T-helper 2 cell (primary cell): Measurements from ENCODE around the gene HOXD1.

Experiments
- DNase-seq, 5 experiments: peaks; one replicate each; pipeline versions ENCODE4 v3.0.0 to v3.0.0-alpha.2; 2012 to 2022

The HOXD1 gene

GRCh38 chr2:176184749-176185148 lies 3.7 kb upstream of the HOXD1 start:
- no peak for DNase-seq

DNA sequence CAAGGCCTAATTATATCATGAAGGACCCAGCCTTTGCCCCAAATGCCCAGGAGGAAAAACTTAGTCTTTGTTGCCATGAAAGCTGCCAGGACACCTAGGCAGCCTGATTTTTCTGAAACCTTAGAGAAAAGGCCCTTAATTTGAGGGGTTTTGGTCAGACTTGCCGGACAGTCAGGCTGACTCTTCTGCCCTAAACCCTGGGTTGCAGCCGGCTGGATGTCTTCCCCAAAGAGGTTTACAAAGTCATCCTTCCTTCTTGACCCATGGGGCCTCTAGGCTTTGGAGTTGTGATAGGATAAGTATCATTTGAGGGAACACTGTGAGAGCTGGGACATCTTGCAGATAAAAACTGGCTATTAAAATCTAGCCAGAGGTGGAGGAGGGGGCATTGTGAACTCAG lies 2.4 kb upstream of the HOXD1 start:
- DNase-seq = no peak

DNA sequence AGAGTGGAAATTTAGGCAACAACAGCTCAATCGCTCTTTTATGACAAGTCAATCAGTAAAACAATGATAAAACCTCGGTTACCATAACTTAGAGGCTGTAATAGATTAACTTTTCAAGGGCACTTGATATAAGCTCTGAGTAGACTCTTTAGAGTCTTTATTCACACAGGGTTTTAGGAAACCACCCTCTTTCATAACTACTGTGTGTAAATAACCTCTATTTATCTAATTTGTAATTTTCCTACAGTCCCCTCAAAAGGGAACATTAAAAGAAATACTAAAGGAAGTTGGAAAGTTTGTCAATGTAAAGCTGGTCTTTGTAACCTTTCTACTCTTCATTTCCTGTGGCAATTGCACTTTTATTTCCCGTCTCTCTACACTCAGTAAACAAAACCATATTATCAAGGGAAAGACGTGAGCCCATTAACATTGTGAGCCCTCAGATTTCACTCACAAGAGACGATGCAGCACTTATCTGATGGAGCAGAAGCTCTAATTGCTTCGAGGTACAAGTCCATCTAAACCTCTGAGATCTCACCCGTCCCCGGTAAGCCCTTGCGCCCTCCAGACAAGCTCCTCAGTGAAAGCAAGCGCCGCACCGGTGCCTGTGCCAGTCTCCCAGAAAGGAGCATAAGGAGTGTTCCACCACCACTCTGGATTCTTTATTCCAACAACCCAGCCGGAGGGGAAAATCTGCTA lies 1.1 kb upstream of the HOXD1 start:
- DNase-seq = no peak

DNA sequence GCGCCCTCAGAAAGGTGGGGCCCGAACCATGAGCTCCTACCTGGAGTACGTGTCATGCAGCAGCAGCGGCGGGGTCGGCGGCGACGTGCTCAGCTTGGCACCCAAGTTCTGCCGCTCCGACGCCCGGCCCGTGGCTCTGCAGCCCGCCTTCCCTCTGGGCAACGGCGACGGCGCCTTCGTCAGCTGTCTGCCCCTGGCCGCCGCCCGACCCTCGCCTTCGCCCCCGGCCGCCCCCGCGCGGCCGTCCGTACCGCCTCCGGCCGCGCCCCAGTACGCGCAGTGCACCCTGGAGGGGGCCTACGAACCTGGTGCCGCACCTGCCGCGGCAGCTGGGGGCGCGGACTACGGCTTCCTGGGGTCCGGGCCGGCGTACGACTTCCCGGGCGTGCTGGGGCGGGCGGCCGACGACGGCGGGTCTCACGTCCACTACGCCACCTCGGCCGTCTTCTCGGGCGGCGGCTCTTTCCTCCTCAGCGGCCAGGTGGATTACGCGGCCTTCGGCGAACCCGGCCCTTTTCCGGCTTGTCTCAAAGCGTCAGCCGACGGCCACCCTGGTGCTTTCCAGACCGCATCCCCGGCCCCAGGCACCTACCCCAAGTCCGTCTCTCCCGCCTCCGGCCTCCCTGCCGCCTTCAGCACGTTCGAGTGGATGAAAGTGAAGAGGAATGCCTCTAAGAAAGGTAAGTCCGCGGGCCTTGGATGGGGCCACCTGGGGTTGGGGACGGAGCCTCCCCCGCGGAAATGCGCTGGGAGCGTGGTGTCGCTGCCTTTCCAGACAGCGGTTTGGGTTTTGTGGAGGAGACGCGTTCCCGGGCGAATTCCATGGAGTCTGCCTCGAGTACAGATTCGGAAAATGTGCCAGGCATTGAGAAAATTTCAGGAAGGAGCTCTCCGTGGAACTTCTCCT lies 559 bp downstream of the HOXD1 start:
- no peak for DNase-seq

DNA sequence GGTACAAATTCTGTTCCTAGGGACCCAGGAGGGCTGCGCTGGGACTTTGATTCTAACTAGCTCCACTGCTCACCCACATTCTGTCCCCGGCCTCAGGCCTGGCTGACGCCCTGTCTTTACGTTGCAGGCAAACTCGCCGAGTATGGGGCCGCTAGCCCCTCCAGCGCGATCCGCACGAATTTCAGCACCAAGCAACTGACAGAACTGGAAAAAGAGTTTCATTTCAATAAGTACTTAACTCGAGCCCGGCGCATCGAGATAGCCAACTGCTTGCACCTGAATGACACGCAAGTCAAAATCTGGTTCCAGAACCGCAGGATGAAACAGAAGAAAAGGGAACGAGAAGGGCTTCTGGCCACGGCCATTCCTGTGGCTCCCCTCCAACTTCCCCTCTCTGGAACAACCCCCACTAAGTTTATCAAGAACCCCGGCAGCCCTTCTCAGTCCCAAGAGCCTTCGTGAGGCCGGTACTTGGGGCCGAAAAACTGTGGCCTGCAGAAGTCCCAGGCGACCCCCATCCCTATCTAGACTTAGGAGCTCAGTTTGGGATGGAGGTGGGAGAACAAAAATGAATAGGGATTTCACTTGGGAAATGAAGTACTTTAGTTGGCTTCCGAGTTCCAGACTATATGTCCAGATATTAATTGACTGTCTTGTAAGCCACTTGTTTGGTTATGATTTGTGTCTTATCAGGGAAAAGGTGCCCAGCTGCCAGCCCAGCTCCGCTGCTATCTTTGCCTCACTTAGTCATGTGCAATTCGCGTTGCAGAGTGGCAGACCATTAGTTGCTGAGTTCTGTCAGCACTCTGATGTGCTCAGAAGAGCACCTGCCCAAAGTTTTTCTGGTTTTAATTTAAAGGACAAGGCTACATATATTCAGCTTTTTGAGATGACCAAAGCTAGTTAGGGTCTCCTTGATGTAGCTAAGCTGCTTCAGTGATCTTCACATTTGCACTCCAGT lies 1.5 kb downstream of the HOXD1 start:
- no peak for DNase-seq

DNA sequence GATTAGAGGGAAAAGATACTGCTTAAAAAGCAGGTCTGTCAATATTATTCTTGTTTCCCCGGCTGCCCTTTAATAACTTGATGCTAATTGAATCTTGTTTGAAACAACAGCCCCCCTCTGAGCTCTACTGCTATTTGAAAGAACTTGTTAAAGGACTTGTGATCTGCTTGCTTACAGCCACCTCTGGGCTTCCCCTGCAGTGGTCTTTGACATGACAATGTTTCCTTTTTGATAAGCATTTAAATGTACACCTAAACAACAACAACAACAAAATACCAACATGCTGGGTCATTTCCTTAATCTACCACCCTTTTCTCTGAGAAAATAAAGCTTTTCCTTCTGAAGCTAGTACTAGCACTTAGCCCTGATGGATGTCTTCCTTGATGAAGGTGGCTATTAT lies 3.9 kb downstream of the HOXD1 start:
- DNase-seq = no peak

GRCh38 chr2:176193048-176193447 lies 4.6 kb downstream of the HOXD1 start:
- DNase-seq = no peak

GRCh38 chr2:176199902-176200301 lies 11.4 kb downstream of the HOXD1 start:
- DNase-seq = no peak

DNA sequence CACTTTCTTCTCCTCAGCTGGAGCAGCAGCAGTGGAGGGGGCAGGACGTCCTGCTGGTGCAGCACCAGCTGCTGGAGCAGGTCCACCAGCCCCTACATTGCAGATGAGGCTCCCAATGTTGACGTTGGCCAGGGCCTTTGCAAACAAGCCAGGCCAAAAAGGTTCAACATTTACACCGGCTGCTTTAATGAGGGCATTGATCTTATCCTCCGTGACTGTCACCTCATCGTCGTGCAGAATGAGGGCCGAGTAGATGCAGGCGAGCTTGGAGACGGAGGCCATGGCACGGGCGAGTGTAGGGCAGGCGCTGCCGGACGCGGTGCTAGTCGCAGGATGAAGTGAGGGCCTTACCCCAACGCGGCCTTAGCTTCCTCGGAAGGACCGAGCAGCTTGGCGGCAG lies 12.5 kb downstream of the HOXD1 start:
- DNase-seq = no peak

- no peak for DNase-seq
Observed at GRCh38 chr2:176202491-176202890, 14.0 kb downstream of the HOXD1 start.

DNA sequence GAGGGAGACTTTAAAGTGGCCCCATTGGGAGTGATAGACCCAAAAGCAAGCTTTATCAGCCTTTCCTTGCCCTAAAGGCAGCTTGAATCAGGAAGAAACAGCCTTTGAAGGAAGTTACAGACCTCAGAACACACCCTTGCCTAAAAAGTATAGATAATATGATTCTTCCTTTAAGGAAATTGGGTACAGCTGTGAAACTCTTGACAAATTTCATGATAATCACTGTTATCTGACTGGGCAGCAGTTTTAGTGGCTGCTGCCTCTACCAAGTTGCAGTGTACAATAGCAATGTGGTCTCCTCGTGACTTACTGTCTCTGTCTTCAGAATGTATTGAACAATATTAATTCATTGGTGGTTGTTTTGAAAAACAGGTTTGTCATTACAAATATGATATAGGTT lies 16.7 kb downstream of the HOXD1 start:
- DNase-seq = no peak

DNA sequence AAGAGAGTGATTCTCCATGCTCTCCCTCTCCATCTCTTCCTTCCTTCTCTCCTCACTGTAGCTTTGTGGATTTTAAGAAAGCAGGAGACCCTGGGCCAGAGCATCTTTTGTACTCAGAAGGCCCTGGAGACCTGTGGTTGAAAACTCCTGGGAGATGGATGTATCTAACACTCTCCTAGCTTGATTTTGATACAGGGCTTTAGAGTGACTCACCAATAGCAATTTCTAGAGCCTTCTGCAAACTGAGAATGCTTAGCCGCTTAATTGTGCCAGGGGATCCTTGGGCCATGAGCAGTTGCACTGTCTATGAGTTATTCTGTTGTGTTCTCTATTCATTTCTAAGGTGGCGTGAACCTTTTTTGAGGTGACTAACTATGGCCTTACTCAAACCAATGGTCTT lies 17.7 kb downstream of the HOXD1 start:
- DNase-seq = no peak

- no peak for DNase-seq
Observed at GRCh38 chr2:176206682-176207081, 18.2 kb downstream of the HOXD1 start.

GRCh38 chr2:176211110-176211509 lies 22.6 kb downstream of the HOXD1 start:
- no peak for DNase-seq

GRCh38 chr2:176212276-176212675 lies 23.8 kb downstream of the HOXD1 start:
- no peak for DNase-seq

GRCh38 chr2:176213406-176213805 lies 24.9 kb downstream of the HOXD1 start:
- no peak for DNase-seq

DNA sequence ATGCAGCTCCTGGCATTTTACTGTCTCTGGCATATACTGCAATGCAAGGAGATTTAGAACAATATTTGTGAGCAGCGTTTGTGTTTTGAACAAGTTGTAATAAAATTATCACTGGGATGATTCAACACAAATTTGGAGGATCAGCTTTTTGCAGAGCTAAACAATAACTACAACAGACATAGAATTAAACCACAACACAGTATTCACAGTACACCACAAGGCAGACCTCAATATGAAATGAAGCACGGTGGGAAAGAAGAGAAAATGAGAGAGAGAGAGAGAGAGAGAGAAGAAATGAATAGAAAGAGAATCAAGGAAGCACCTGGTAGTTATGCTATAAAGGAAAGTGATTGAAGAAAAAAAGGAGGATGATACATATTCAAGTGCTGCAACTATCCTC lies 39.4 kb downstream of the HOXD1 start:
- no peak for DNase-seq

GRCh38 chr2:176234156-176234555 lies 45.7 kb downstream of the HOXD1 start:
- DNase-seq = no peak

- DNase-seq = no peak
Observed at GRCh38 chr2:176234940-176235339, 46.5 kb downstream of the HOXD1 start.

DNA sequence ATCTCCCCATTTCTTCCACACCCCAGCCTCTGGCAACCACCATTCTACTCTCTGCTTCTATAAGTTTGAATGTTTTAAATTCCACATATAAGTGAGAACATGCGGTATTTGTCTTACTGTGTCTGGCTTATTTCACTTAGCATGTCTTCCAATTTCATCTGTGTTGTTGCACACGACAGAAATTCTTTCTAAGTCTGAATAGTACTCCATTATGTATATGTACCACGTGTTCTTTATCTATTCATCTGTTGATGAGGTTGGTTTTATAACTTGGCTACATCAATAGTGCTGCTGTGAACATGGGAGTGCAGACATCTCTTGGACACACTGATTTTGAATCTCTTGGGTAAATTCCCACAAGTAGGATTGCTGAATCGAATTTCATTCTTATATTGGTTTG lies 49.0 kb downstream of the HOXD1 start:
- DNase-seq = no peak

- DNase-seq = no peak
Observed at GRCh38 chr2:176239031-176239430, 50.6 kb downstream of the HOXD1 start.

- DNase-seq = no peak
Observed at GRCh38 chr2:176240301-176240700, 51.8 kb downstream of the HOXD1 start.
